Non-pigmented ciliary epithelial cell (primary cell): Measurements from ENCODE around the gene ADAM12.
"Not testable (repeated sequence)": the region's sequence is repeated elsewhere in the genome, so short reads cannot be mapped to it uniquely, and the experiment has no call there.

Experiments
- DNase-seq: peaks from one replicate; pipeline ENCODE4 v3.0.0-alpha.2; 2010; ENCODE audit warnings: low read depth

ADAM12 gene

GRCh38 chr10:126049759-126050700, 338.2 kb downstream of the ADAM12 start:
- peak; percentile 63 for DNase-seq

GRCh38 chr10:126047749-126048148, 340.5 kb downstream of the ADAM12 start:
- not testable (repeated sequence) for DNase-seq

- no peak for DNase-seq
Measured at GRCh38 chr10:126046831-126047230, 341.4 kb downstream of the ADAM12 start.

GRCh38 chr10:126045861-126046260, 342.4 kb downstream of the ADAM12 start:
- no peak for DNase-seq

- no peak for DNase-seq
Measured at GRCh38 chr10:126043389-126043788, 344.9 kb downstream of the ADAM12 start.

- no peak for DNase-seq
Measured at GRCh38 chr10:126042906-126043305, 345.4 kb downstream of the ADAM12 start.

GRCh38 chr10:126042354-126042753, 345.9 kb downstream of the ADAM12 start:
- DNase-seq, result no peak

- DNase-seq, result no peak
Measured at GRCh38 chr10:126041804-126042231, 346.5 kb downstream of the ADAM12 start.

- DNase-seq, result no peak
Measured at GRCh38 chr10:126041117-126041516, 347.2 kb downstream of the ADAM12 start.

- DNase-seq, result no peak
Measured at GRCh38 chr10:126037946-126038345, 350.3 kb downstream of the ADAM12 start.

- DNase-seq, result no peak
Measured at GRCh38 chr10:126036515-126036914, 351.8 kb downstream of the ADAM12 start.

GRCh38 chr10:126034586-126034985, 353.7 kb downstream of the ADAM12 start:
- DNase-seq, result no peak

- DNase-seq, result no peak
Measured at GRCh38 chr10:126029999-126030398, 358.3 kb downstream of the ADAM12 start.

GRCh38 chr10:126027692-126028091, 360.6 kb downstream of the ADAM12 start:
- DNase-seq, result no peak

- no peak for DNase-seq
Measured at GRCh38 chr10:126022841-126023240, 365.4 kb downstream of the ADAM12 start.

- DNase-seq, result no peak
Measured at GRCh38 chr10:126021833-126022500, 366.3 kb downstream of the ADAM12 start.

- peak; percentile 67 for DNase-seq
Measured at GRCh38 chr10:126017961-126018560, 370.2 kb downstream of the ADAM12 start.

- no peak for DNase-seq
Measured at GRCh38 chr10:126016882-126017281, 371.4 kb downstream of the ADAM12 start.

- no peak for DNase-seq
Measured at GRCh38 chr10:126016156-126016805, 372.0 kb downstream of the ADAM12 start.

- no peak for DNase-seq
Measured at GRCh38 chr10:126015413-126015812, 372.9 kb downstream of the ADAM12 start.

GRCh38 chr10:126014309-126014708, 374.0 kb downstream of the ADAM12 start:
- peak; percentile 74 for DNase-seq
